Osteocyte (in vitro differentiated cells): ENCODE measurements around the gene PIEZO1. TPM values are rescaled to one million over a fixed set of nuclear protein-coding genes. Genes with fewer than 3 reads are reported as not detected.

ENCODE experiments used
- DNase-seq: peaks from one replicate; pipeline ENCODE4 v3.0.0; 2021; ENCODE audit warnings: mixed read lengths; ENCODE audit not compliant: unreplicated experiment; ENCODE audit errors: extremely low spot score
- H3K27ac Mint-ChIP-seq: one replicate; pipeline ENCODE4 v1.8.0; 2021; ENCODE audit warnings: mild to moderate bottlenecking, mixed read lengths; ENCODE audit not compliant: unreplicated experiment
- H3K27me3 Mint-ChIP-seq: one replicate; pipeline ENCODE4 v1.8.0; 2021; ENCODE audit warnings: mixed read lengths; ENCODE audit not compliant: unreplicated experiment
- H3K36me3 Mint-ChIP-seq: one replicate; pipeline ENCODE4 v1.8.0; 2021; ENCODE audit warnings: mixed read lengths; ENCODE audit not compliant: unreplicated experiment
- H3K4me1 Mint-ChIP-seq: one replicate; pipeline ENCODE4 v1.8.0; 2021; ENCODE audit warnings: mixed read lengths; ENCODE audit not compliant: unreplicated experiment
- H3K4me3 Mint-ChIP-seq: one replicate; pipeline ENCODE4 v1.8.0; 2021; ENCODE audit warnings: mild to moderate bottlenecking, moderate library complexity, mixed read lengths; ENCODE audit not compliant: unreplicated experiment
- H3K9me3 Mint-ChIP-seq: one replicate; pipeline ENCODE4 v1.8.0; 2021; ENCODE audit warnings: mixed read lengths; ENCODE audit not compliant: unreplicated experiment
- CTCF ChIP-seq: fragments of 200-600 bp; sonication (generic); IDR thresholded peaks from 2 replicates; pipeline ENCODE4 v1.5.0; 2021; ENCODE audit warnings: antibody characterized with exemption, mild to moderate bottlenecking, moderate library complexity
- total RNA-seq: library from RNA; stranded (reverse); gene quantifications from 2 replicates; pipeline ENCODE4 v1.2.1, GENCODE V29; 2021

PIEZO1 gene
- total RNA-seq, 1 donor from 2014 or later = 165 TPM

DNA sequence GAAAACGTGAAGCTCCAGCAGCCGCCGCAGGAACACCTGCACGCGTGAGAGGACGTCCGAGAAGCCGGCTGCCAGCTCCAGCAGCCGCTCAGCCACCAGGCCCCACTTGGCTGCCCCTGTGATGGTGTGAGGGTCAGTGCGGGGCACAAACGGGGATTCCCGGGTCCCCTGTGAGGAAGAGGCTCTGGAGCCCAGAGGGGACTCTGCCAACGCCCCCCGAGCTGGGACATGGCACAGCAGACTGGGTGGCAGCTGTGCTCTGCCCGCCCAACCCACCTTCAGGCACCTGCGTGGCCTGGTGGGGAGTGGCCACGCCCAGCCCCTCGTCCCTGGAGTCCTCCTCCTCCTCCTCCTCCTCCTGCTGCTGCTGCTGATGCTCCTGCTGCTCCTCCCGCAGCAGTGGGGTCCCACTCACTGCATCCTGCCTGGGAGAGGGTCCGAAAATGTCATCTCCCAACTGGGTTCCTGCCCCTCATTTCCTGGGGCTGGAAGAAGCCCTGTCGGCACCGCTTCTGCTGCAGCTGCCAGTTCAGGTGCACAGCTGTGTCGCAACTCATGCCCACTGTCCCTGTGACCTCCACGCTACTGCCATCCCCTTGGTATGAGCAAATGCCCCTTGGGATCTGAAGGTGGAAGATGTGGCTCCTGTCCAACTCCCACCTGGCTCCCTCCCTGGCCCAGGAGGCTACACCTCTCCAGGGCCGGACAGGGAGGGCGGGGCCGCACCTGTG lies 51.2 kb downstream of the PIEZO1 start:
- Mint-ChIP-seq H3K27me3 (no peaks in the 10 kb centered on the region), H3K4me1 (no peaks in the 10 kb centered on the region), H3K4me3 (no peak overlapping the region), H3K9me3 (no peaks in the 10 kb centered on the region), H3K27ac (no peak overlapping the region), H3K36me3 (peaks cover 10% of the 10 kb centered on the region)
- TF ChIP-seq CTCF = no peak
- DNase-seq = no peak

GRCh38 chr16:88732961-88733294 lies 52.1 kb downstream of the PIEZO1 start:
- Mint-ChIP-seq H3K36me3 (peaks cover 9% of the 10 kb centered on the region), H3K27me3 (no peaks in the 10 kb centered on the region), H3K4me3 (no peak overlapping the region), H3K9me3 (no peaks in the 10 kb centered on the region), H3K27ac (no peak overlapping the region), H3K4me1 (peaks cover under 1% of the 10 kb centered on the region)
- DNase-seq = no peak
- TF ChIP-seq CTCF = no peak

- no peak for DNase-seq
- peaks cover 5% of the 10 kb centered on the region for H3K4me1 Mint-ChIP-seq
- H3K27me3 Mint-ChIP-seq = no peaks in the 10 kb centered on the region
- peaks cover 9% of the 10 kb centered on the region for H3K36me3 Mint-ChIP-seq
- H3K27ac Mint-ChIP-seq = no peak overlapping the region
- H3K4me3 Mint-ChIP-seq = no peak overlapping the region
- no peak for TF ChIP-seq CTCF
- no peaks in the 10 kb centered on the region for H3K9me3 Mint-ChIP-seq
Measured at GRCh38 chr16:88732172-88732960, 52.7 kb downstream of the PIEZO1 start.

- Mint-ChIP-seq H3K9me3 (no peaks in the 10 kb centered on the region), H3K4me3 (no peak overlapping the region), H3K27me3 (no peaks in the 10 kb centered on the region), H3K27ac (no peak overlapping the region), H3K36me3 (peaks cover 9% of the 10 kb centered on the region), H3K4me1 (peaks cover 5% of the 10 kb centered on the region)
- DNase-seq = no peak
- no peak for TF ChIP-seq CTCF
Measured at GRCh38 chr16:88731699-88732098, 53.3 kb downstream of the PIEZO1 start.
